ENCODE measurements around the gene SMARCC2.

- TF ChIP-seq CTCF (conservative IDR thresholded peaks at IDR 0.05; ENCODE audit: low read length) (no peak), EZH2phosphoT487 (IDR thresholded peaks at IDR 0.05; ENCODE audit: borderline replicate concordance) (no peak)
Measured at GRCh38 chr12:56188778-56189098, 545 bp downstream of the SMARCC2 start.

All from Loucy (cell line).